ENCODE measurements around the gene NAT9. TPM values are rescaled to one million over a fixed set of nuclear protein-coding genes. Genes with fewer than 3 reads are reported as not detected.

NAT9 gene
- total RNA-seq, 2 donors from 2014 or later: 58.3 to 77.3 TPM

DNA sequence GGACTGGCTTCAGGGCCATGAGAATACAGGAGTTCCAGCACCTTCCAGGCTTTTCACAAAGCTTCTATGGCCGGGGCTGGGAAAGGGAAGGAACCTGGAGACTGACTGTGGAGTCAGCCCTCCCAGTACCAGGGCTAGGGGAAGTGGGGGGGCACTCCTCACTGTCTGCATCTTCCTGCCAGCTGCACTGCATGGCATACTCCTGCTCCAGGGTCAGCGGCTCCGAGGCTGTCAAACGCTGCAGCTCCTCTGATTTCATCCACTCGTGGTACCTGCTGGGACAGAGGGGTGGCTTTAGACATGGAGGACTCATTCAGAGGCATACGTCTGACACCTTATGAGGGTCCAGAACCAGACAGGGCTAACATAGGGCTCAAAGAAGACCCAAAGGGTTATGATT, 2.7 kb downstream of the NAT9 start:
- Mint-ChIP-seq H3K4me3 (no peak overlapping the region), H3K27ac (no peak overlapping the region), H3K4me1 (peaks cover 10% of the 10 kb centered on the region), H3K36me3 (ENCODE audit: low read depth) (peaks cover 47% of the 10 kb centered on the region), H3K9me3 (no peaks in the 10 kb centered on the region), H3K27me3 (ENCODE audit: insufficient read depth) (no peaks in the 10 kb centered on the region)
- H3K36me3 ChIP-seq (ENCODE audit: control insufficient read depth, insufficient read depth, low read length): peaks cover 58% of the 10 kb centered on the region
- no peak overlapping the region for H3K27ac ChIP-seq (ENCODE audit: low read depth, low read length)
- H3K9ac ChIP-seq (ENCODE audit: extremely low read depth, low read length, poor library complexity, severe bottlenecking): no peak overlapping the region
- TF ChIP-seq, protein P1, sequence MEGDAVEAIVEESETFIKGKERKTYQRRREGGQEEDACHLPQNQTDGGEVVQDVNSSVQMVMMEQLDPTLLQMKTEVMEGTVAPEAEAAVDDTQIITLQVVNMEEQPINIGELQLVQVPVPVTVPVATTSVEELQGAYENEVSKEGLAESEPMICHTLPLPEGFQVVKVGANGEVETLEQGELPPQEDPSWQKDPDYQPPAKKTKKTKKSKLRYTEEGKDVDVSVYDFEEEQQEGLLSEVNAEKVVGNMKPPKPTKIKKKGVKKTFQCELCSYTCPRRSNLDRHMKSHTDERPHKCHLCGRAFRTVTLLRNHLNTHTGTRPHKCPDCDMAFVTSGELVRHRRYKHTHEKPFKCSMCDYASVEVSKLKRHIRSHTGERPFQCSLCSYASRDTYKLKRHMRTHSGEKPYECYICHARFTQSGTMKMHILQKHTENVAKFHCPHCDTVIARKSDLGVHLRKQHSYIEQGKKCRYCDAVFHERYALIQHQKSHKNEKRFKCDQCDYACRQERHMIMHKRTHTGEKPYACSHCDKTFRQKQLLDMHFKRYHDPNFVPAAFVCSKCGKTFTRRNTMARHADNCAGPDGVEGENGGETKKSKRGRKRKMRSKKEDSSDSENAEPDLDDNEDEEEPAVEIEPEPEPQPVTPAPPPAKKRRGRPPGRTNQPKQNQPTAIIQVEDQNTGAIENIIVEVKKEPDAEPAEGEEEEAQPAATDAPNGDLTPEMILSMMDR (conservative IDR thresholded peaks at IDR 0.05): no peak
- peaks cover 5% of the 10 kb centered on the region for H3K4me1 ChIP-seq (ENCODE audit: control insufficient read depth, insufficient read depth, low read length)
- no peaks in the 10 kb centered on the region for H3K27me3 ChIP-seq (ENCODE audit: control insufficient read depth, insufficient read depth, low read length, poor library complexity, severe bottlenecking)
- no peak for DNase-seq
- 90 to 94% methylated on average over 6 of the region's 6 CpGs for WGBS, 2 experiments (ENCODE audit: insufficient coverage in 1 of 2, insufficient read length in 1 of 2)
- H3K9me3 ChIP-seq (ENCODE audit: control insufficient read depth, low read length): no peaks in the 10 kb centered on the region
- H3K4me3 ChIP-seq (ENCODE audit: low read length): no peak overlapping the region

DNA sequence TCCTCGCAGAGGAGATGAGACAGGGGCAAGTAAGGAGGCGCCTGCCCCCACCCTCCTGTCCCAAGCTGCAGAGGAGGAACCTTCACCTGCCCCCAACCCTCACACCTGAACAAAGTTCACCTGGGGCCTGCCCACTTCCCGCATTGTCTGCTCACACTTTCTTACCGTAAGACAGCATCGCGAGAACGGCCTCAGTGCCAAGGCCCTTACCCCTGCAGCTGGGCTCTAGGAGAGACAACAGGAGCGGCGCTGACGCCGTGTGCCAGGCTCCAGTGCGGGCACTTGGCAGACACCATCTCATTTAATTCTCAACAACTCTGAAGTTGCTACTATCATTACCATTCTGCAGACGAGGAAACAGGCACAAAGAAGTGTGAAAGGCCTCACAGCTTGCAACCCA, 4.1 kb downstream of the NAT9 start:
- H3K36me3 ChIP-seq (ENCODE audit: control insufficient read depth, insufficient read depth, low read length): peaks cover 63% of the 10 kb centered on the region
- TF ChIP-seq, protein P1 (conservative IDR thresholded peaks at IDR 0.05): no peak
- WGBS, 2 experiments (ENCODE audit: insufficient coverage in 1 of 2, insufficient read length in 1 of 2): 94 to 96% methylated on average over 9 to 13 of the region's 13 CpGs
- no peaks in the 10 kb centered on the region for H3K27me3 ChIP-seq (ENCODE audit: control insufficient read depth, insufficient read depth, low read length, poor library complexity, severe bottlenecking)
- H3K27ac Mint-ChIP-seq: no peak overlapping the region
- no peaks in the 10 kb centered on the region for H3K9me3 ChIP-seq (ENCODE audit: control insufficient read depth, low read length)
- H3K9me3 Mint-ChIP-seq: no peaks in the 10 kb centered on the region
- H3K4me1 ChIP-seq (ENCODE audit: control insufficient read depth, insufficient read depth, low read length): no peaks in the 10 kb centered on the region
- peaks cover 47% of the 10 kb centered on the region for H3K36me3 Mint-ChIP-seq (ENCODE audit: low read depth)
- H3K27ac ChIP-seq (ENCODE audit: low read depth, low read length): no peak overlapping the region
- H3K9ac ChIP-seq (ENCODE audit: extremely low read depth, low read length, poor library complexity, severe bottlenecking): no peak overlapping the region
- H3K4me3 ChIP-seq (ENCODE audit: low read length): no peak overlapping the region
- no peak for DNase-seq
- H3K4me1 Mint-ChIP-seq: peaks cover 7% of the 10 kb centered on the region
- H3K27me3 Mint-ChIP-seq (ENCODE audit: insufficient read depth): no peaks in the 10 kb centered on the region
- H3K4me3 Mint-ChIP-seq: no peak overlapping the region

DNA sequence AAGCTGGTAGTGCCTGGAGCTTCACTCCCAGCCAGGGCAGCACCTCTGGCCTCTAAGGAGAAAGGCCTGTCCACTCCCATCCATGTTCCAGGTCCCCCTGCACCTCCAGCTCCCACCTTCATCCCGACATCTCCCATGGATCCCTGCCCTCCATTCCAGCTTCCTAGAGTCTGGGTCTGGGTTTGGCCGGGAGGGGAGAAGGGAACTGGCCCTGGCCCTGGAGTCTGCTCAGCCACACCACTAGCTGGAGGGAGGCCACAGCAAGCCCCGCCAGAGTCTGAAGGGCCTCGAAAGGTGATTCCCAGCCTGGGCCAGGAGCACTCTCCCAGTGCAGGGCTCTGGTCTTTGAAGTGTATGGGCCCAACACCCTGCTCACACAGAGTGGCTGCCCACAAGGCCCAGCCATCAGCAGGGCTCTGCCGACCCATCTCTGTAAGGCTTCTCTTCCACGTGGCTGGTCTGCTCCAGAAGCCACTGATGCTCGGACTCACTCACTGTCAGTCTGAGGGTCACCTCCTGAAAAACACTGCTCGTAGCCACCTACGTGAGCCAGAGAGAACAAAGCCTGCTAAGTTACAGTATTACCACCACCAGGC, 4.7 kb downstream of the NAT9 start:
- no peak for DNase-seq
- no peak overlapping the region for H3K27ac ChIP-seq (ENCODE audit: low read depth, low read length)
- Mint-ChIP-seq H3K36me3 (ENCODE audit: low read depth) (peaks cover 50% of the 10 kb centered on the region), H3K27ac (no peak overlapping the region), H3K27me3 (ENCODE audit: insufficient read depth) (no peaks in the 10 kb centered on the region), H3K4me1 (peaks cover 3% of the 10 kb centered on the region), H3K9me3 (no peaks in the 10 kb centered on the region), H3K4me3 (no peak overlapping the region)
- H3K27me3 ChIP-seq (ENCODE audit: control insufficient read depth, insufficient read depth, low read length, poor library complexity, severe bottlenecking): no peaks in the 10 kb centered on the region
- no peak overlapping the region for H3K9ac ChIP-seq (ENCODE audit: extremely low read depth, low read length, poor library complexity, severe bottlenecking)
- H3K9me3 ChIP-seq (ENCODE audit: control insufficient read depth, low read length): no peaks in the 10 kb centered on the region
- TF ChIP-seq, protein P1 (conservative IDR thresholded peaks at IDR 0.05): no peak
- WGBS, 2 experiments (ENCODE audit: insufficient coverage in 1 of 2, insufficient read length in 1 of 2): 91 to 94% methylated on average over 2 to 9 of the region's 9 CpGs
- peaks cover 69% of the 10 kb centered on the region for H3K36me3 ChIP-seq (ENCODE audit: control insufficient read depth, insufficient read depth, low read length)
- H3K4me3 ChIP-seq (ENCODE audit: low read length): no peak overlapping the region
- no peaks in the 10 kb centered on the region for H3K4me1 ChIP-seq (ENCODE audit: control insufficient read depth, insufficient read depth, low read length)
